ENCODE results near the gene SLC35G4.
"Not testable (repeated sequence)": the region's sequence is repeated elsewhere in the genome, so short reads cannot be mapped to it uniquely, and the experiment has no call there.

Gene SLC35G4

DNA sequence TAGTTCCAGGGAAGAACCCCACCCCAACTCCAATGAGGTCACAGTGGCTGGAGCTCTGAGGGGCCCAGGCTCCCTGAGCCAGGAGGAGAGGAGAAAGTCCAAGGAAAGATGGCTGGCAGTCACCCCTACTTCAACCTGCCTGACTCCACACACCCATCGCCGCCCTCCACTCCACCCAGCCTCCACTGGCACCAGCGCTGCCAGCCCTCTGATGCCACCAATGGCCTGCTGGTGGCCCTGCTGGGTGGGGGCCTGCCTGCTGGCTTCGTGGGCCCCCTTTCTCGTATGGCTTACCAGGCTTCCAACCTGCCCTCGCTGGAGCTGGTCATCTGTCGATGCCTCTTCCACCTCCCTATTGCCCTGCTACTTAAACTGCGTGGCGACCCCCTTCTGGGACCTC lies at the start of gene SLC35G4:
TSS of gene SLC35G4 (plus strand) at position 109 of the 400 bp plus-strand sequence. CDS start at position 109, 0 bp downstream.
- DNase-seq, result not testable (repeated sequence)

GRCh38 chr18:11561293-11561692 lies 48.1 kb upstream of the SLC35G4 start:
- no peak for DNase-seq

DNA sequence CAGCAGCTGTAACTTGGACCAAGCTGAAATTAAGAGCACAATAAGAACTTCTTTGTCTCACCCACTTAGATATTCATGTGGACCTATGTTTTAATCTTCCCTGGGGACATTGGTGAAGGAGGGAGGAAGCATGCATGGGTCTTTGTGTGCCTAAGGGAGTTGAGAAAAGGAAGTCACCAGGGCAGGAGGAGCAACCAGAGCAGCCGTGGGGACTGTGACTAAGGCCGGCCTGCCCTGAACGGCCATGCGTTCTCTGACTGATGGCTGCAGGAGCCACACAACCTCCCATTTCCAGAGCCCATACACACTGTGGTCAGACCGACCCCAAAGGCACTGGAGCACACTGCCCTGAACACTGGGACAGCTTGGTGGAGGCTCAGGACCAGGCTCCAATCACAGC lies 43.7 kb upstream of the SLC35G4 start:
- DNase-seq, result no peak

DNA sequence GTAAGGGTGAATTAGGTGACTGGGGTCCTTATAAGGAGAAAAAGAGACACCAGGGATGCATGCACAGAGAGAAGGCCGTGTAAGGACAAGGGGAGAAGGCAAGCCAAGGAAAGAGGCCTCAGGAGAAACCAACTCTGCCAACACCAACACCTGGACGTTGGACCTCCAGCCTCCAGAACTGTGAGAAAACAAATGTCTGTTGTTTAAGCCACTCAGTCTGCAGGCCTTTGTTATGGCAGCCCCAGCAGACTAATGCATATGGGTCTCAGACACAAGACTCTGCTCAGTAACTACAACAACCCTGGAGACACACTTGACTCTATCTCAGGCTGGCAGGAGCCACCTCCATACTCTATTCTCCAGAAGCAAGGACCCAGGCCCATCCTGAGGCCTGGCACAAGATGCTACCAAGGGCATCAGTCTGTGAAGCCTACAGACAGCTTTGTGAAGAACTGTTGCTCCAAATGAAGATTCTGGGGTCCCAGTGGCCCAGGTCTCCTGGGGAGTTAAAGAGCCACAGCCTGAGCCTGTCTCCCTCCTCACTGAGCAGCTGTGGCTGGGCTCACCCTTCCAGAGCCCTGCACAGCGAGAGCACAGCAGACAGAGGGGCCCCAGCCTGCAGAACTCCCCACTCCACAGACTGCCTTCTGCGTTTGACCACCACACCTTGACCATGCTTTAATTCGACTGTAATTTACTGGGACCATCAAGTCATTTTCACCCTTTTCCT lies 43.0 kb upstream of the SLC35G4 start:
- DNase-seq, result no peak

- DNase-seq, result no peak
These were observed 42.0 kb upstream of the SLC35G4 start for GRCh38 chr18:11567396-11567795.

DNA sequence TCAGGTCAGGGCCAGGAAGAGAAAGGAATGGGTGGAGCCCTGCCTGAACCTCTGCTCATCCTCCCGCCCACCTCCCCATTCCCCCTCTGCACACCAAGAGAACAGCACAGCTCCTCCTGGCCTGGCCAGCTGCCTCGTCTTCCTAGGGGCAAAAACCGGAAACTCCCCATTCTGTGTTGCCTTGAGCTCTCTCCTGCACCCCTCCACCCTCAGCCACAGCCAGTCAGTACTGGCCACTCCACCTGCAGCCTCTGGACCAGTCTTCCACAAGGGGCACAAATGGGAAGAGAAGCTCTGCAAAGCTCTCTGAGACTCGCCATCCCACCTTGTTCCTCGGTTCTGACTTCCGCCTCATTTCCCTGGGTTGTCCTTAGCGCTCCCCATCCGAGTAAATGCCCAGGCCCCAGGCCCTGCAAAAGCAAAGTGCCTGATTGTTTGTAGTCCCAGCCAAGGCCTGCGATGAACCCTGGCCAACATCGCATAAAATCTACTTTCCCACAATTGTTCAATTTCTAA lies 39.3 kb upstream of the SLC35G4 start:
- no peak for DNase-seq

- no peak for DNase-seq
These were observed 38.5 kb upstream of the SLC35G4 start for GRCh38 chr18:11570769-11571412.

- DNase-seq, result no peak
These were observed 37.2 kb upstream of the SLC35G4 start for GRCh38 chr18:11572201-11572600.

DNA sequence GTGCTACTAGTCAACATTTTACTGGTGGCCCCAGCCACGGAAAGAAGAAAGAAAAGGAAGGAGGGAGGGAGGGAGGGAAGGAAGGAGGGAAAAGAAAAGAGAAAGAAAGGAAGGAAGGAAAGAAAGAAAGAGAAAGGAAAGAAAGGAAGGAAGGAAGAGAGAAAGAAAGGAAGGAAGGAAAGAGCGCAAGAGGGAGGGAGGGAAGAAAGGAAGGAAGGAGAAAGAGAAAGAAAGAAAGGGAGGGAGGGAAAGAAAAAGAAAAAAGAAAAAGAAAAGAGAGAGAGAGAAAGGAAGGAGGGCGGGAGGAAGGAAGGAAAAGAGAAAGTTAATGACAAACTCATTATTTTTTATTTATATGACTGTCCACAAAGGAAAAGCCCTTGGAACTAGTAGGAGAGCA lies 34.9 kb upstream of the SLC35G4 start:
- DNase-seq, result no peak

GRCh38 chr18:11577271-11578112 lies 31.9 kb upstream of the SLC35G4 start:
- no peak for DNase-seq

GRCh38 chr18:11578799-11579198 lies 30.6 kb upstream of the SLC35G4 start:
- DNase-seq, result no peak

GRCh38 chr18:11579916-11580315 lies 29.5 kb upstream of the SLC35G4 start:
- DNase-seq, result no peak

DNA sequence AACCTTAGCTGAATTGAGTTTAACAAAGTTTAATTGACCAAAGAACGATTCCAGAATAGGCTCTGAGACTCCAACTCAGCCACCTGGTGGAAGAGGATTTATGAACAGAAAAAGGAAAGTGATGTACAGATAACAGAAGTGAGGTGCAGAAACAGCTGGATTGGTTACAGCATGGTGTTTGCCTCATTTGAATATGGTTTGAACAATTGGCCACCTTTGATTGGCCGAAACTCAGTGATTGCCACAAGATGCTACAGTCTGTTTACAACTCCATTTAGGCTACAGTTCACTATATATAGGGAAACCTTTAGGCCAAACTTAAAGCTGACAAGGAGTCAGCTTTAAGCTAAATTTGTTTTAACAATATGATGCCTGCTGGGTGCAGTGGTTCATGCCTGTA lies 28.1 kb upstream of the SLC35G4 start:
- no peak for DNase-seq

- DNase-seq, result no peak
These were observed 23.8 kb upstream of the SLC35G4 start for GRCh38 chr18:11585596-11585995.

DNA sequence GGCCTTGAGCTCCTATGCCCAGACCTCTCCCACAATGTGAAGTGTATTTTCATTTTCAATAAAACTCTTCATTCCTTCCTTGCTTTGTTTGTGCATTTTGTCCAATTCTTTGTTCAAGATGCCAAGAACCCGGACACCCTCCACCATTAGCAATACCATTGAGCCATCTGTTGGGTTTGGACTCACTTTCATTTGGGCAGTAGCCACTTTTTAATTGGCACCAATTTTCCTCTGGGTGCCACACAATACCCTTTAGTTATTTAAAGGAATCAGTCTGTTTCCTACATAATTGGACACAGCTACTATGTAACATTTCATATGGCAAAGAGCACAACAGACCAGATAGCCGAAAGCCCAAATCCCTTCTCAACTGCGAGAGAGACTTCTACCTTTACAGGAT lies 22.5 kb upstream of the SLC35G4 start:
- no peak for DNase-seq

DNA sequence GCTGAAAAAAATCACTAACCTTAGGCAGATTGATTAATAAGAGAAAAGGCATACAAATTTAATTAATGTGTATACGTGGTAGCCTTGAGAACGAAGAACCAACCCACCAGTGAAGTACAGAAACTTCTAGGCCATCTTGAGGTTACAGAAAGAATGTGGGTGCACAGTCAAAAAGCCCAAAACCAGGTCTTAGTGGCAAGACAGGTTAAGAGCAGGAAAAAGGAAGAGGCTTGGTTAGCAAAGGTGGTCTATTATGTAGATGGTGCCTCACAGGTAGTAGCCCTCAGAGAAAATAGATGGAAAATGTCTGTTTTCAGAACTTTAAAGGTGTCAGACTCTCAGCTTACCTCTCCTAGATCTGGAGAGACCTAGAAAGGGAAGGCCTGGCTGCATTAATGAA lies 22.0 kb upstream of the SLC35G4 start:
- no peak for DNase-seq

- DNase-seq, result no peak
These were observed 21.6 kb upstream of the SLC35G4 start for GRCh38 chr18:11587846-11588245.

- DNase-seq, result no peak
These were observed 17.4 kb upstream of the SLC35G4 start for GRCh38 chr18:11591957-11592356.

GRCh38 chr18:11600321-11600720 lies 9.1 kb upstream of the SLC35G4 start:
- no peak for DNase-seq

DNA sequence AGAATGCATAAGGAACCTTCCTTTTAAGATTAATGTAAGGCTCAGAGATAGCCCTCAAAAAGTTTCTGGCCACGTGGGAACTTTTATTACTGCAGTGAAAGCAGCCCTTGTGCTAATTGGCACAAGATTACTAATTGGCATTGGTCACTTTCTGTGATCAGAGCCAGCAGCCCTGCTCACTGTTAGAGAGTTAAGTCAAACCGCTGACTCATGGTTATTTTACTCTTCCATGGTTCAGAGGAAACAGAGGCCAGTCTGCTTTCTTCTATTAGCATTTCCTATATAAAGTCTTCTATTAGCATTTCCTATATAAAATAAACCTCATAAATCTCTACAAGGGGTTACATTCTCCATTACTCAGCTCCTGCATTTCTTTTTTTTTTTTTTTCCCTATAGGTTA lies 1.5 kb upstream of the SLC35G4 start:
- no peak for DNase-seq

DNA sequence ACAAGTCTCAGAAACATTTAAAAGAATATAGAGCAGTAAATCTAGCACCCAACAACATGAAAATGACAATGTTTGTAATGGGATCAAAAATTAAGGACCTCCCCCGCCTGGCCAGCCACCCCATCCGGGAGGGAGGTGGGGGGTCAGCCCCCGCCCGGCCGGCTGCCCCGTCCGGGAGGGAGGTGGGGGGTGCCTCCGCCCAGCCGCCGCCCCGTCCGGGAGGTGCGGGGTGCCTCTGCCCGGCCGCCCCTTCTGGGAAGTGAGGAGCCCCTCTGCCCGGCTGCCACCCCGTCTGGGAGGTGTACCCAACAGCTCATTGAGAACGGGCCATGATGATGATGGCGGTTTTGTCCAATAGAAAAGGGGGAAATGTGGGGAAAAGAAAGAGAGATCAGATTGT lies 778 bp upstream of the SLC35G4 start:
- DNase-seq, result not testable (repeated sequence)

DNA sequence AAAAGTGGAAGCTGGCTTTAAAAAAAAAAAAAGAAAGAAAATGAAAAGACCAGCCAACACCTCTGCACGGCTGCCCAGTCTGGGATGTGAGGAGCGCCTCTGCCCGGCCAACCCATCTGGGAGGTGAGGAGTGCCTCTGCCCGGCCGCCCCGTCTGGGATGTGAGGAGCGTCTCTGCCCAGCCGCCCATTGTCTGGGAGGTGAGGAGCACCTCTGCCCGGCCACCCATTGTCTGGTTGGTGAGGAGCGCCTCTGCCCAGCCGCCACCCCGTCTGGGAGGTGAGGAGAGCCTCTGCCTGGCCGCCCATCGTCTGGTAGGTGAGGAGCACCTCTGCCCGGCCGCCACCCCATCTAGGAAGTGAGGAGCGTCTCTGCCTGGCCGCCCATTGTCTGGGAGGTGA lies 3.7 kb downstream of the SLC35G4 start:
- DNase-seq, result not testable (repeated sequence)

DNA sequence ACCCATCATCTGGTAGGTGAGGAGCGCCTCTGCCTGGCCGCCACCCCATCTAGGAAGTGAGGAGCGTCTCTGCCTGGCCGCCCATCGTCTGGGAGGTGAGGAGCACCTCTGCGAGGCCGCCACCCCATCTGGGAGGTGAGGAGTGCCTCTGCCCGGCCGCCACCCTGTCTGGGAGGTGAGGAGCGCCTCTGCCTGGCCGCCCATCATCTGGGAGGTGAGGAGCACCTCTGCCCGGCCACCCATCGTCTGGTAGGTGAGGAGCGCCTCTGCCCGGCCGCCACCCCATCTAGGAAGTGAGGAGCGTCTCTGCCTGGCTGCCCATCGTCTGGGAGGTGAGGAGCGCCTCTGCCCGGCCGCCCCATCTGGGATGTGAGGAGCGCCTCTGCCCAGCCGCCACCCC lies 4.2 kb downstream of the SLC35G4 start:
- DNase-seq, result not testable (repeated sequence)

DNA sequence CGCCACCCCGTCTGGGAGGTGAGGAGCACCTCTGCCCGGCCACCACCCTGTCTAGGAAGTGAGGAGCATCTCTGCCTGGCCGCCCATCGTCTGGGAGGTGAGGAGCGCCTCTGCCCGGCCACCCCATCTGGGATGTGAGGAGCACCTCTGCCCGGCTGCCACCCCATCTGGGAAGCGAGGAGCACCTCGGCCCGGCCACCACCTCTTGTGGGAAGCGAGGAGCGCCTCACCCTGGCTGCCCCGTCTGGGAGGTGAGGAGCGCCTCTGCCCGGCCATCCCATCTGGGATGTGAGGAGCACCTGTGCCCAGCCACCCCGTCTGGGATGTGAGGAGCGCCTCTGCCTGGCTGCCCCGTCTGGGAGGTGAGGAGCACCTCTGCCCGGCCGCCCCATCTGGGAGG lies 4.6 kb downstream of the SLC35G4 start:
- not testable (repeated sequence) for DNase-seq

Data from NCI-H2171 (cell line).